Subcutaneous adipose tissue (tissue), 4 donors: ENCODE measurements around the gene KRT16. TPM values are rescaled to one million over a fixed set of nuclear protein-coding genes. Genes with fewer than 3 reads are reported as not detected.

Experiments
- total RNA-seq, 4 donors: library from RNA; depleted of rRNA; stranded (reverse); fragments of >200 nt; gene quantifications; one replicate each; pipeline ENCODE4 v1.1.0, GENCODE V29; 2016
- TF ChIP-seq, protein P1 (sequence below): fragments of 450-650 bp; IDR thresholded peaks from one replicate; pipeline ENCODE4 v1.5.1; 2016; ENCODE audit warnings: low read depth, mild to moderate bottlenecking, control low read depth, antibody characterized with exemption, moderate library complexity

The KRT16 gene
- total RNA-seq, 4 donors from 2014 or later: 7.5 to 42.0 (median 30.4) TPM; not detected in 1

DNA sequence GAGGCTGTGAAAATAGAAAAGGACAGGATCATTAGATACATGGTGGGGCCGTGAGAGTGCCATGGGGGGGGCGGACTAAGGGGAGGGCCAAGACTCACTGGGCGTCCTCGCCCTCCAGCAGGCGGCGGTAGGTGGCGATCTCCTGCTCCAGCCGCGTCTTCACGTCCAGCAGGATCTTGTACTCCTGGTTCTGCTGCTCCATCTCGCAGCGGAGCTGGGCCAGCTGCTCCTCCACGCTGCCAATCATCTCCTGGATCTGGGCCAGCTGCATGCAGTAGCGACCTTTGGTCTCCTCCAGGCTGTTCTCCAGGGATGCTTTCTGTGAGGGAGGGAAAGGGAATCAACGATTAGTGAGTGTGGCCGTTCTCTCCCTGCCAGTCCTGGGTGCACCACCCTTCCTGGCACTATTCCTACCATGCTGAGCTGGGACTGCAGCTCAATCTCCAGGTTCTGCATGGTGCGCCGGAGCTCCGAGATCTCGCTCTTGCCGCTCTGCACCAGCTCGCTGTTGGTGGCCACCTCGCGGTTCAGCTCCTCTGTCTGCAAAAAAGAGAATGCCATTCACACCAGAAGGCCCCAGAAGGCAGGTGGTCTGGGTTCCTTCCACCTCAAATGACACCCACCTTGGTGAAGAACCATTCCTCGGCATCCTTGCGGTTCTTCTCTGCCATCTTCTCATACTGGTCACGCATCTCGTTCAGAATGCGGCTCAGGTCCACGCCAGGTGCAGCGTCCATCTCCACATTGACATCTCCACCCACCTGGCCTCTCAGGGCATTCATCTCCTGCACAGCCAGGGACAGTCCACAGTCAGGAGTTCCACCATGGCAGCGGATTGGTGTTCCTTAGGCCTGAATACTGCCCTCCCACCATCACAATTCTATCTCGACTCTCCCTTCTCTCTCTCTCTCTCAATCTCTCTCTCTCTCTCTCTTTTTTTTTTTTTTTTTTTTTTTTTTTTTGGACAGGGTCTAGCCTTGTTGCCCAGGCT lies 29.1 kb downstream of the KRT16 start:
- TF ChIP-seq, protein P1, sequence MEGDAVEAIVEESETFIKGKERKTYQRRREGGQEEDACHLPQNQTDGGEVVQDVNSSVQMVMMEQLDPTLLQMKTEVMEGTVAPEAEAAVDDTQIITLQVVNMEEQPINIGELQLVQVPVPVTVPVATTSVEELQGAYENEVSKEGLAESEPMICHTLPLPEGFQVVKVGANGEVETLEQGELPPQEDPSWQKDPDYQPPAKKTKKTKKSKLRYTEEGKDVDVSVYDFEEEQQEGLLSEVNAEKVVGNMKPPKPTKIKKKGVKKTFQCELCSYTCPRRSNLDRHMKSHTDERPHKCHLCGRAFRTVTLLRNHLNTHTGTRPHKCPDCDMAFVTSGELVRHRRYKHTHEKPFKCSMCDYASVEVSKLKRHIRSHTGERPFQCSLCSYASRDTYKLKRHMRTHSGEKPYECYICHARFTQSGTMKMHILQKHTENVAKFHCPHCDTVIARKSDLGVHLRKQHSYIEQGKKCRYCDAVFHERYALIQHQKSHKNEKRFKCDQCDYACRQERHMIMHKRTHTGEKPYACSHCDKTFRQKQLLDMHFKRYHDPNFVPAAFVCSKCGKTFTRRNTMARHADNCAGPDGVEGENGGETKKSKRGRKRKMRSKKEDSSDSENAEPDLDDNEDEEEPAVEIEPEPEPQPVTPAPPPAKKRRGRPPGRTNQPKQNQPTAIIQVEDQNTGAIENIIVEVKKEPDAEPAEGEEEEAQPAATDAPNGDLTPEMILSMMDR: no peak

DNA sequence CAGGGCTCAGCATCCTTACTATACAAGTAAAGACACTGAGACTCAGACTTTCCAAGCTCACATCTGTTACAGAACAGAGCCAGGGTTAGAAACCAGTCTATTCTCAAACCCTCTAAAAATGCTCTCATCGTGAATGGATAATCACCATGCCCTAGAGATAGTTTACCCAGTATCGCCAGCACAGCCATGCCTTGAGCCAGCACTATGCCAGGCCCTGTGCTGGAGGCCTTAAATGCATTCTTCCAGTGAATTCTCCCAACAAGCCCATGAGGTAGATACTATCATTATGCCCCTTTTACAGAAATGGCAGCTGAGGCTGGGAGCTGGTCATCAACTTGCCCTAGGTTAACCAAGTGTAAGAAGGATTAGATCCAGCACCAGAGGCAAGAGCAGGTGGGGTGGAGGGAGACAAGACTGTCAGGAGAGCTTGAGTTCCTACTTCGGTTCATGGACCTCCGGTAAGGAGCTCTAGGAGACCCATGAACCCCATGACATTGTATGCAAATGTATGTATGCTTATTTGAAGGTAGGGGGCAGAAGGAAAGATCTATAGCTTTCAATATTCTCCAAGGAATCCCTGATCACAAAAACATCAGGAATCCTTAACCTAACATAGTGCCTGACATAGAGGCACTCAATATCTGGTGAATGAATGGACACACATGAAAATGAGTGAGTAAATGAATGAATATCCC lies 31.1 kb downstream of the KRT16 start:
- TF ChIP-seq, protein P1: no peak

DNA sequence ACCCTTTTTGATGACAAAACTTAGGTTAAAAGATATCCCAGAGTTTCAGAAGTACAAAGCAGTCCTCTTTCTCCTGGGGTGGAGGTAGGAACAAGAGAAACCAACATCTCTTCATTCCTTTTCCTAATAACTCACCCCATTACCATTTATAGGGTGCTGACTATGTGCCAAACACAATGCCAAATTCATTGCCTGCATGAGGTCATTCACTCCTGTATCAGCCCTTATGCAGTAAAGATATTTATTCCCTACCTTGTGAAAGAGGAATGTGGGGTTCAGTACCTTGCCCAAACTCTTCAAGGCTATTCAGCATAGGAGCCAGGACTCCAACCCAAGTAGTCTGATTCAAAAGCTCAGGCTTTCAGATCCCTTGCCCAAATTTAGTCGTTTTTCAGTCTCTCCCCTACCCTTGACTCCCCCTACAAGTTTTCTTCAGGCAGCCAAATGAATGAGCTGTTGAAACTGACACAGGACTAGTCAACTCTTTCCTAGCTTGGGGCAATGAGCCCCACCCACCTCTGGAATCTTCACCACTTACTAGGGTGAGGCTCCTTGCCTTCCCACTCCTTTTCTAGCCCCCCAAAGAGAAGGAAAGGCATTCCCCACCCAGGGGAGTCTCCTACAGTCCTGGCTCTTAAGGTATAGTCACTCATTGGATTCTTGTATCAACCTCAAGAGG lies 31.7 kb downstream of the KRT16 start:
- TF ChIP-seq, protein P1: no peak

DNA sequence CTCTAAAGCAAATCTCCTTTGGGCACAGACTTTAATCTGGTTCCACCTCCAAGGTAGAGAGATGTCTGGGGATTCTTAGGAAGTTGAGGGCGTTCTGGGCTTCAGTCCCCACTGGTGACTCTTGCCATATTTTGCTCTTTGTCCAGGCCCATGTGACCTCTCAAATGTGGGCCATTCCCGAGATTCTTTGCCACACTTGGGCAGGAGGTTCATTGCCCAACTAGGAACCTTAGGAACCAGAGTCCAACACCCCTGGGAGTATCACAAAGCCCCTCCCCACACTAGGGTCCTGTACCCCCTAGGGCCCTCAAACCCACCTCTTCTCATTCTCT lies 32.4 kb downstream of the KRT16 start:
- TF ChIP-seq, protein P1: no peak

DNA sequence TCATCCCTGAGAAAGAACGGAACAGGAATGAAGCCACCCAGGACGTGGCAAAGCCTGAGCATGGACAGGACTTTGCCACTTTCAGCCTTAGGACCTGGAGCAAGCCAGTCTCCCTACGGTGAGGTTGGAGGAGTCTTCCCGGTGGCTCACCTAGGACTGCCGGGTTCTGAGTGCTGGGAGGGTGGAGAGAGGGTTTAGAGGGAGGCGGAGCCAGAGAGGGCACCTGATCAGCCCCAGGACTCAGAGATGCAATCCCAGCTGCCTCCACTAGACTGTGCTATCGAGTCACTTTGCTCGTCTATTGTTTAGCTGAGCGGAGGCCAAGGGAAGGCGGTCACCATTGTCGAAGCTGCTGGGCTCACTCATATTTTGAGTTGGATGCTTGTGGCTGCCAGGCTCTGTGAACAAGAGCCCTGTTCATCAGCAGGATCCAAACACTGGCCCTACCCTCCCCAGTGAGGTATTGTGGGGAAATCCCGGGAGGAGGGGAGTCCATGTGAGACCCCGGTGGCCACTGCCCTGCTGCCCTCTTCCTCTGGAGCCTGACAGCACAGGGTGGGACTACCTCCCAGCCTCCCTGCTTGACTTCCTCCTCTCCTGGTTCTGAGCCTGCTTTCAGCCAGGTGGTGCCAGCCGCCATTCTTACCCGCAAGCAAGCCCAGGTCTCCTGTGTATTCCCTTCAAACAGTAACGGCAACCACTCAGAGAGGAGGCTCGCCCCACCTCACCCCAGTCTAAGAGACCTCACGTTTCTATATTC lies 32.9 kb downstream of the KRT16 start:
- TF ChIP-seq, protein P1: no peak

DNA sequence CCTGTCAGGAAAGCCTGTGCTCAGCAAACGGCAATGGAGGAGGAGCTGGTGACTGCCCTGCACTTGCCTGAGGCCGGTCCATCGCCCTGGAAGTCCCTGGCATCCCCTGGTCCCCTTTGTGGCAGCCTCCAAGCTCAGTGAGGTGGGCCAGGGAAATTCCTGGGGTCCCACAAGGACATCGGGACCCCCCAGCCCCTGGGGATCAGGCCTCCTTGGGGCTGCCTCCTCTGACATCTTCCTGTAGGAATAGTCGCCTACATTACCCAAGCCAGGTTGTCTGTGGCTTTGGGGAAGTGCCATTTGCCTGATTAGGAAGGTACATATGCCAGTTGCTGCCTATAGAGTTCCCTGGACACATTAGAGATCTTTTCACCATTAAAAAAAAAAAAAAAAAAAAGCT lies 33.6 kb downstream of the KRT16 start:
- TF ChIP-seq, protein P1: no peak
